ENCODE results near the gene FCMR. TPM values are rescaled to one million over a fixed set of nuclear protein-coding genes. Genes with fewer than 3 reads are reported as not detected.
A peak's percentile ranks its signal among the peaks of the same experiment; 100 is the strongest.

Gene FCMR
- total and polyA plus RNA-seq, 9 of the 15 experiments (the other 6 are each of a cell fraction or from before 2014, with no cell fraction given): 0.11 to 0.82 (median 0.20) TPM; not detected in 5

- TF ChIP-seq NR2C2 (CRISPR knock-in tag; IDR thresholded peaks at IDR 0.05) (no peak), NR2C2 (tag; IDR thresholded peaks at IDR 0.05) (no peak), KLF6 (CRISPR knock-in tag; IDR thresholded peaks at IDR 0.05; ENCODE audit: borderline replicate concordance) (no peak), HOMEZ (CRISPR knock-in tag; IDR thresholded peaks at IDR 0.05) (no peak), GATAD2A (IDR thresholded peaks at IDR 0.05) (no peak), HDAC2 (IDR thresholded peaks at IDR 0.05) (0 out of 2 replicates have a peak, but pooled peaks have one; percentile 23), TEAD1 (CRISPR knock-in tag; IDR thresholded peaks at IDR 0.05) (no peak), LCOR (CRISPR knock-in tag; IDR thresholded peaks at IDR 0.05) (no peak), ZNF57 (CRISPR knock-in tag; IDR thresholded peaks at IDR 0.05) (no peak), RBFOX2 (IDR thresholded peaks at IDR 0.05; ENCODE audit: low read depth, low read length) (no peak), ZNF561 (CRISPR knock-in tag; conservative IDR thresholded peaks at IDR 0.05) (no peak), RBM22 (IDR thresholded peaks at IDR 0.05; ENCODE audit: low read depth, low read length, poor library complexity, severe bottlenecking) (no peak), C11orf30 (IDR thresholded peaks at IDR 0.05; ENCODE audit: low read depth) (peak; percentile 78), FOXK1 (CRISPR knock-in tag; IDR thresholded peaks at IDR 0.05; ENCODE audit: borderline replicate concordance) (no peak), KDM1A (IDR thresholded peaks at IDR 0.05) (peak; percentile 67 to 70; a peak in 3 of 4 replicates), ELK3 (CRISPR knock-in tag; IDR thresholded peaks at IDR 0.05) (no peak), RBM25 (IDR thresholded peaks at IDR 0.05; ENCODE audit: low read depth, low read length, severe bottlenecking) (no peak), ZNF507 (tag; conservative IDR thresholded peaks at IDR 0.05) (no peak), TFE3 (CRISPR knock-in tag; IDR thresholded peaks at IDR 0.05) (no peak), CBFA2T2 (conservative IDR thresholded peaks at IDR 0.05) (0 out of 2 replicates have a peak, but pooled peaks have one; percentile 10), USF1 (CRISPR knock-in tag; IDR thresholded peaks at IDR 0.05) (no peak), TCF3 (CRISPR knock-in tag; IDR thresholded peaks at IDR 0.05) (peak; percentile 39), HNRNPH1 (optimal IDR thresholded peaks at IDR 0.05; ENCODE audit: low read depth, low read length) (no peak), JUN (IDR thresholded peaks at IDR 0.05; ENCODE audit: borderline replicate concordance, low read depth, low read length) (no peak), JUN (CRISPR knock-in tag; IDR thresholded peaks at IDR 0.05; ENCODE audit: borderline replicate concordance) (no peak), MYBL2 (IDR thresholded peaks at IDR 0.05; ENCODE audit: low read depth) (no peak), MYBL2 (CRISPR knock-in tag; IDR thresholded peaks at IDR 0.05; ENCODE audit: borderline replicate concordance) (no peak), TRIM28 (IDR thresholded peaks at IDR 0.05) (no peak)
These were observed 47.3 kb upstream of the FCMR start (continued) for GRCh38 chr1:206969090-206969489.

Measured in K562 (cell line).